ENCODE data around the gene MAST4.

The MAST4 gene

DNA sequence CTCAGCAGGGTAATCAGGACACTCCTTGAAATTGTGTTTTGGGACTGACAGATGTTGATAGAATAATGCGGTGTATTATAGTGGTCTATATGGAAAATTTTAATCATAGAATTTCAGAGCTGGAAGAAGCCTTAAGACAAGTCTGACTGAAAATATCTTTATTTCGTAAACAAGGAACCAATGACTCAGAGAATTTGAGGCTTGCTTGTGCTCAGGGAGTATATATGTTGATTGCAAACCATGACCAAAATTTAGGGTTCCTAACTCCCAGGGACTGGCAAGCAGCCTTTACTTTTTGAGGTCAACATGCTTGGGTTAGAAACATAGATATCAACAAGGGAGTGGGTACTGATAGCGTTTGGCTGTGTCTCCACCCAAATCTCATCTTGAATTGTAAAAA lies 313.2 kb downstream of the MAST4 start:
- TF ChIP-seq, protein P1, sequence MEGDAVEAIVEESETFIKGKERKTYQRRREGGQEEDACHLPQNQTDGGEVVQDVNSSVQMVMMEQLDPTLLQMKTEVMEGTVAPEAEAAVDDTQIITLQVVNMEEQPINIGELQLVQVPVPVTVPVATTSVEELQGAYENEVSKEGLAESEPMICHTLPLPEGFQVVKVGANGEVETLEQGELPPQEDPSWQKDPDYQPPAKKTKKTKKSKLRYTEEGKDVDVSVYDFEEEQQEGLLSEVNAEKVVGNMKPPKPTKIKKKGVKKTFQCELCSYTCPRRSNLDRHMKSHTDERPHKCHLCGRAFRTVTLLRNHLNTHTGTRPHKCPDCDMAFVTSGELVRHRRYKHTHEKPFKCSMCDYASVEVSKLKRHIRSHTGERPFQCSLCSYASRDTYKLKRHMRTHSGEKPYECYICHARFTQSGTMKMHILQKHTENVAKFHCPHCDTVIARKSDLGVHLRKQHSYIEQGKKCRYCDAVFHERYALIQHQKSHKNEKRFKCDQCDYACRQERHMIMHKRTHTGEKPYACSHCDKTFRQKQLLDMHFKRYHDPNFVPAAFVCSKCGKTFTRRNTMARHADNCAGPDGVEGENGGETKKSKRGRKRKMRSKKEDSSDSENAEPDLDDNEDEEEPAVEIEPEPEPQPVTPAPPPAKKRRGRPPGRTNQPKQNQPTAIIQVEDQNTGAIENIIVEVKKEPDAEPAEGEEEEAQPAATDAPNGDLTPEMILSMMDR (conservative IDR thresholded peaks at IDR 0.05; ENCODE audit: low read depth, low read length), result no peak
- DNase-seq (ENCODE audit: low read depth), result no peak
- no peak overlapping the region for H3K4me3 ChIP-seq (ENCODE audit: low read depth, low read length)

GRCh38 chr5:66912787-66913186 lies 316.6 kb downstream of the MAST4 start:
- DNase-seq (ENCODE audit: low read depth), result peak; percentile 23
- H3K4me3 ChIP-seq (ENCODE audit: low read depth, low read length), result no peak overlapping the region
- TF ChIP-seq, protein P1 (conservative IDR thresholded peaks at IDR 0.05; ENCODE audit: low read depth, low read length), result no peak

- no peak overlapping the region for H3K4me3 ChIP-seq (ENCODE audit: low read depth, low read length)
- no peak for DNase-seq (ENCODE audit: low read depth)
- TF ChIP-seq, protein P1 (conservative IDR thresholded peaks at IDR 0.05; ENCODE audit: low read depth, low read length), result no peak
Measured at GRCh38 chr5:66915531-66915930, 319.3 kb downstream of the MAST4 start.

- no peak overlapping the region for H3K4me3 ChIP-seq (ENCODE audit: low read depth, low read length)
- TF ChIP-seq, protein P1 (conservative IDR thresholded peaks at IDR 0.05; ENCODE audit: low read depth, low read length), result no peak
- no peak for DNase-seq (ENCODE audit: low read depth)
Measured at GRCh38 chr5:66922881-66923280, 326.7 kb downstream of the MAST4 start.

DNA sequence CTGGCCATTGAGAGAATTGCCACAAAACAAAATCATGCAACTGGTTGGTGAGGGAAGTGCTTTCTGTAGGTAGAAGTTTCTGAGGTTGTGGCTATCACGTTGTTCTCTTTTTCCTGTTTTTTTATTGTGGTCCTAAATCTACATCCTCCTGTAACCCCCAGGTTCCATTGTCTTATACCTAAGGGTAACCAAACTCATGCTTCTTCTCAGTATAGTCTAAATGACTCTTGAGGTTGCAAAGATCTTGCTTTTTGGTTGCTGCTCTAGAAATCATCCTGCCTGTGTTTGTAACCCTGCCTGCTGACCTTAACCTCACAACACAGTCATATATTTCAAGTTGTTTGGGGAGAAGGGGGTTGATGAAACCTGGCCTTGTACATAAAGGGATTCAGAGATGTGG lies 327.3 kb downstream of the MAST4 start:
- no peak for DNase-seq (ENCODE audit: low read depth)
- TF ChIP-seq, protein P1 (conservative IDR thresholded peaks at IDR 0.05; ENCODE audit: low read depth, low read length), result no peak
- no peak overlapping the region for H3K4me3 ChIP-seq (ENCODE audit: low read depth, low read length)

- TF ChIP-seq, protein P1 (conservative IDR thresholded peaks at IDR 0.05; ENCODE audit: low read depth, low read length), result no peak
- DNase-seq (ENCODE audit: low read depth), result no peak
Measured at GRCh38 chr5:66923922-66924321, 327.7 kb downstream of the MAST4 start.

DNA sequence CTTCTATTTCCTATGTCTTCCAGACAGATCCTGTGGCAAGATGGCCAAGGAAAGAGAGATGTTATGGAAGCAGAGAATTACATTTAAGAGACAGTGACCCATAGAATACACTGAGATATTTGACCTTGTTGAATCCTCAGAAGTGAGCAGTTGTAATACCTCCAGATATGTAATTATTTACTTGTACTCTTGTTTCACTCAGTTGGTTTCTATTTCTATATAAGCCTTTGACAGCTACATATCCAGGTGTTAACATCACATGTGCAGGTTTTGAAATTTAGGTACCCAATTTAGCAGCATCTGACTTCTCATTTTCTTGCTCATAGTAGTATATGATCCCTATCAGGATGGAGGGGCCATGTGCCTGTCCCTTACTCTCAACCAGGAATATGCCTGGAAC lies 330.9 kb downstream of the MAST4 start:
- H3K4me3 ChIP-seq (ENCODE audit: low read depth, low read length), result no peak overlapping the region
- TF ChIP-seq, protein P1 (conservative IDR thresholded peaks at IDR 0.05; ENCODE audit: low read depth, low read length), result no peak
- no peak for DNase-seq (ENCODE audit: low read depth)

More at GRCh38 chr5:66923922-66924321, 327.7 kb downstream of the MAST4 start:
- no peak overlapping the region for H3K4me3 ChIP-seq (ENCODE audit: low read depth, low read length)

Measured in choroid plexus epithelial cell (primary cell).